Lung (tissue), 12 donors: Measurements from ENCODE around the gene FADS1. TPM values are rescaled to one million over a fixed set of nuclear protein-coding genes. Genes with fewer than 3 reads are reported as not detected.

Experiments used
- ATAC-seq: fragments of 200-7000 bp; cut with Tn5 transposase; one replicate; pipeline ENCODE4 v1.9.1; 2020; ENCODE audit warnings: moderate number of reproducible peaks; ENCODE audit not compliant: insufficient read depth, low FRiP score
- DNase-seq, 3 donors: peaks; one replicate each; pipeline ENCODE4 v3.0.0-alpha.2; 2013 to 2017
- H3K27ac ChIP-seq, 2 donors: one replicate each; pipeline ENCODE4 v1.5.1; 2013; ENCODE audit warnings: mild to moderate bottlenecking in 2 of 2, moderate library complexity in 2 of 2, control low read depth in 1 of 2, inconsistent platforms in 1 of 2, low read depth in 1 of 2, low read length in 1 of 2
- H3K27me3 ChIP-seq, 3 donors: one replicate each; pipeline ENCODE4 v1.5.1; 2013; ENCODE audit warnings: low read length in 2 of 3; ENCODE audit not compliant: control insufficient read depth in 3 of 3, insufficient read depth in 3 of 3
- H3K36me3 ChIP-seq, 4 donors: one replicate each; pipeline ENCODE4 v1.5.1; 2013; ENCODE audit warnings: low read length in 4 of 4, mild to moderate bottlenecking in 1 of 4, moderate library complexity in 1 of 4; ENCODE audit not compliant: control insufficient read depth in 4 of 4, insufficient read depth in 4 of 4
- H3K4me1 ChIP-seq, 5 donors: one replicate each; pipeline ENCODE4 v1.5.1; 2013; ENCODE audit warnings: low read length in 5 of 5, mild to moderate bottlenecking in 2 of 5, moderate library complexity in 1 of 5; ENCODE audit not compliant: control insufficient read depth in 5 of 5, insufficient read depth in 5 of 5
- H3K4me3 ChIP-seq: one replicate; pipeline ENCODE4 v1.5.1; 2013; ENCODE audit warnings: mild to moderate bottlenecking, control low read depth, moderate library complexity
- H3K9ac ChIP-seq, 2 donors: one replicate each; pipeline ENCODE4 v1.5.1; 2013; ENCODE audit warnings: low read length in 2 of 2, control low read depth in 1 of 2; ENCODE audit not compliant: insufficient read depth in 1 of 2
- H3K9me3 ChIP-seq, 4 donors: one replicate each; pipeline ENCODE4 v1.5.1; 2013; ENCODE audit warnings: low read length in 3 of 4, mild to moderate bottlenecking in 1 of 4, moderate library complexity in 1 of 4; ENCODE audit not compliant: control insufficient read depth in 4 of 4, insufficient read depth in 3 of 4
- WGBS, 2 donors: extraction: QIAGEN DNeasy Blood & Tissue Kit; methylation state at CpG; one replicate each; pipeline ENCODE4 v1.1.7; 2013; 5-methylcytosine and 5-hydroxymethylcytosine counted together
- polyA plus RNA-seq, 2 donors: library from polyadenylated mRNA; stranded (reverse); fragments of 200-250 nt; gene quantifications; one replicate each; pipeline ENCODE4 v1.2.1, GENCODE V29; 2013
- total RNA-seq, 2 donors: library from RNA; depleted of rRNA in 1 of 2; stranded (reverse); fragments of >200 nt in 1 of 2; gene quantifications; one replicate each; pipeline ENCODE4 v1.2.1, GENCODE V29; 2014 to 2021
- TF ChIP-seq, protein P1 (sequence below): IDR thresholded peaks from 2 replicates; pipeline ENCODE4 v1.5.1; 2012; ENCODE audit warnings: mild to moderate bottlenecking; ENCODE audit errors: control extremely low read depth, extremely low read depth
- donor health status: control.
- donor health status: control.
- donor health status: Bipolar disorder and iron deficiency.
- donor health status: healthy.
- donor health status: DM: yes; HTN: yes; CAD: no.

Gene FADS1
- total and polyA plus RNA-seq, 4 donors: 35.1 to 102 (median 45.0) TPM

DNA sequence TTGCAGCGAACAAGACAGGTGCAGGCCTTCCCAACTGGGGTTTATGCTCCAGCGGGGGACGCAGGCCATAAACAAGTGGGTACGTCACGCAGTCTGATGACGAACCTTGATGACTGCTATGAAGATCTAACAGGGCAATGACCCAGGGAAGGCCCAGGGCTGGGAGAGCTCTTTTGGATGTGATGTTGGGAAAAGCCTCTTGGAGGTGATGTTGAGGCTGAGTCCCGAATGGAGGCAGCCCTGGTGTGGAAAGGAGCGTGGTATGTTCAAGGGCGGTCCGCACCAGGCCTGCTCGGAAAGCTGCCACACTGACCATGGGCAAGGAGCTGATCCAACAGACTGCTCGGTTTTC lies 17.1 kb upstream of the FADS1 start:
- Histone ChIP-seq H3K9me3 (no peaks in the 10 kb centered on the region), H3K4me3 (no peak overlapping the region), H3K9ac (no peak overlapping the region), H3K27me3 (no peaks in the 10 kb centered on the region), H3K4me1 (peaks cover 0 to 25% (median 12%) of the 10 kb centered on the region in 5 donors), H3K36me3 (no peaks in the 10 kb centered on the region), H3K27ac (peak overlapping the region in 1 of 2 donors; percentile 74)
- ATAC-seq (no peak), DNase-seq (no peak)
- TF ChIP-seq, protein P1, sequence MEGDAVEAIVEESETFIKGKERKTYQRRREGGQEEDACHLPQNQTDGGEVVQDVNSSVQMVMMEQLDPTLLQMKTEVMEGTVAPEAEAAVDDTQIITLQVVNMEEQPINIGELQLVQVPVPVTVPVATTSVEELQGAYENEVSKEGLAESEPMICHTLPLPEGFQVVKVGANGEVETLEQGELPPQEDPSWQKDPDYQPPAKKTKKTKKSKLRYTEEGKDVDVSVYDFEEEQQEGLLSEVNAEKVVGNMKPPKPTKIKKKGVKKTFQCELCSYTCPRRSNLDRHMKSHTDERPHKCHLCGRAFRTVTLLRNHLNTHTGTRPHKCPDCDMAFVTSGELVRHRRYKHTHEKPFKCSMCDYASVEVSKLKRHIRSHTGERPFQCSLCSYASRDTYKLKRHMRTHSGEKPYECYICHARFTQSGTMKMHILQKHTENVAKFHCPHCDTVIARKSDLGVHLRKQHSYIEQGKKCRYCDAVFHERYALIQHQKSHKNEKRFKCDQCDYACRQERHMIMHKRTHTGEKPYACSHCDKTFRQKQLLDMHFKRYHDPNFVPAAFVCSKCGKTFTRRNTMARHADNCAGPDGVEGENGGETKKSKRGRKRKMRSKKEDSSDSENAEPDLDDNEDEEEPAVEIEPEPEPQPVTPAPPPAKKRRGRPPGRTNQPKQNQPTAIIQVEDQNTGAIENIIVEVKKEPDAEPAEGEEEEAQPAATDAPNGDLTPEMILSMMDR: no peak
- 91 to 95% methylated on average over 12 of the region's 12 CpGs for WGBS, 2 donors

DNA sequence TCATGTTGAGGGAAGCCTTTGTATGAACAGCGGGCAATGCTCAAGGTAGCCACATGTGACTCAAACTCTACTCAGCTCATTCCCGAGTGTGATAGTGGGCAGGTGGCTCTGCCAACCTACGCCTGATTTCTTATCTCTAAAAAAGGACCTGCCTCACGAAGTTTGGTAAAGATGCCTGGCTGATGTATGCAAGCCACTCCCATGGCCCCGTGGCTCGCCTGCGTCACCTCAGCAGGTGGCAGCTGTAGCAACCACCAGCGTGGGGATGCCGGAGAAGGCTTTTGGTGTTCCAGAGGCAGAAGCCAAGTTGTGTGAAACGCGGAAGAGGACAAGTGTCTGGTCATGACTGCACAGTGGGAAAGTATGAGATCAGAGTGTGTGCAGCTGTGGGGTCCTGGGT lies 16.7 kb upstream of the FADS1 start:
- no peak overlapping the region for H3K4me3 ChIP-seq
- peaks cover 0 to 27% (median 11%) of the 10 kb centered on the region in 5 donors for H3K4me1 ChIP-seq
- ATAC-seq: no peak
- no peak overlapping the region for H3K9ac ChIP-seq
- H3K9me3 ChIP-seq: no peaks in the 10 kb centered on the region
- TF ChIP-seq, protein P1: no peak
- no peaks in the 10 kb centered on the region for H3K36me3 ChIP-seq
- no peaks in the 10 kb centered on the region for H3K27me3 ChIP-seq
- 89 to 94% methylated on average over 11 of the region's 11 CpGs for WGBS, 2 donors
- no peak overlapping the region for H3K27ac ChIP-seq
- no peak for DNase-seq

DNA sequence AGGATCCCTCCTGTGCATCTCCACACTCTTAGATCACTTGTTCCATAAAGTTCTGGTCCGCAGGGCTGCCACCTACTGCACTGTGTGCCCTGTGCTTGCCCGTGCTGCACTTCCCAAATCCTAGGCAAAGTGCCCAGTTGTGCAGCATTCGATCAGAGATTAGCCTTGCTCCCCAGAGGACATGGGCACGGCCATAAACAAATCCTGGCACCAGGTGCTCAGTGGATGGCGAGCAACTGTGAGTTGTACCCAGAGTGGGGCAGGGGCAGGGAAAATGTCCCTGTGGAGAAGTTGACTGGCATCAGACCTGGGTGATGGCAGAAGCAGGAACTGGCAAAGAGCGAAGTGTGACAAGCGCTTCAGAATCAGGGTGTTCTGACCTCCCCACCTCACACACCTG lies 16.0 kb upstream of the FADS1 start:
- Histone ChIP-seq H3K4me1 (peaks cover 0 to 27% (median 14%) of the 10 kb centered on the region in 5 donors), H3K36me3 (no peaks in the 10 kb centered on the region), H3K9me3 (no peaks in the 10 kb centered on the region), H3K27me3 (no peaks in the 10 kb centered on the region), H3K9ac (no peak overlapping the region), H3K27ac (no peak overlapping the region), H3K4me3 (no peak overlapping the region)
- TF ChIP-seq, protein P1: no peak
- ATAC-seq (no peak), DNase-seq (no peak)
- 75 to 84% methylated on average over 7 of the region's 7 CpGs for WGBS, 2 donors

DNA sequence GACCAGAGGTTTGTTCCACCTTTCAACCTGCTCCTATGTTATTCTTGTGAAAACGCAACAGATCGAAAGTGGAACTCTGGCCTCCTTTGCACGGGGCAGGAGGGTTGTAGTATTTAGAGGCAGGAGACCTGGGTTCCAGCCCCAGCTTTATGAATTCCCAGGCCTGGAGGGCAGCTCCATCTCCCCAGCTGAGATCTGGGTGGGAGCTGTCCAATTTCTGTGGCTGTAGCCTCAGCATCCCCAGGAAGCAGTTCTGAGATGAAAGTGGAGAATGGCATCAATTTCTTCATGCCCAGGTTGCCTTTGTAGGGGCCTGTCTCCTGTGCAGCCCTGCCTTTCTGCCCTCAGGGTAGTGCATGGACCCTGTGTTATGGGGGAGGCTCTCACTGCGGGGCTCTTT lies 15.4 kb upstream of the FADS1 start:
- ATAC-seq: no peak
- Histone ChIP-seq H3K27me3 (no peaks in the 10 kb centered on the region), H3K36me3 (no peaks in the 10 kb centered on the region), H3K9me3 (peaks cover 0 to 1% (median 0%) of the 10 kb centered on the region in 4 donors), H3K27ac (no peak overlapping the region), H3K4me1 (peaks cover 0 to 28% (median 14%) of the 10 kb centered on the region in 5 donors), H3K4me3 (no peak overlapping the region), H3K9ac (no peak overlapping the region)
- DNase-seq: no peak
- 92 to 94% methylated on average over 4 of the region's 4 CpGs for WGBS, 2 donors
- TF ChIP-seq, protein P1: no peak
